GM23338 (cell line): ENCODE measurements around the gene GABRB3.

Source experiments
- CTCF ChIP-seq, 2 experiments: fragments of 200-600 bp in 1 of 2; sonication (generic) in 1 of 2; conservative IDR thresholded peaks; 2 replicates each; pipeline versions ENCODE4 v1.5.1 to v1.6.1; 2016 to 2017; ENCODE audit warnings: antibody characterized with exemption in 2 of 2, low read depth in 2 of 2, mild to moderate bottlenecking in 2 of 2, moderate library complexity in 1 of 2
- EZH2phosphoT487 ChIP-seq: fragments of 200-600 bp; sonication (generic); IDR thresholded peaks from one replicate; pipeline ENCODE4 v1.8.1; 2018; ENCODE audit warnings: antibody characterized with exemption; ENCODE audit not compliant: unreplicated experiment

- TF ChIP-seq CTCF (conservative IDR thresholded peaks at IDR 0.05; ENCODE audit: low read depth in 2 of 2) (no peak), EZH2phosphoT487 (no peak)
Measured at GRCh38 chr15:26674467-26674866, 98.4 kb downstream of the GABRB3 start.
